D721Med (cell line): ENCODE results near the gene TMEM132E.

ENCODE experiments used
- DNase-seq: peaks from one replicate; pipeline ENCODE4 v3.0.0; 2011; ENCODE audit warnings: low spot score; ENCODE audit not compliant: insufficient read length
- FAIRE-seq: peaks from 2 replicates; lab custom pipeline; 2011; peaks lifted over from hg19 to GRCh38; lab: Jason Lieb, UNC
- CTCF ChIP-seq: IDR thresholded peaks from 2 replicates; pipeline ENCODE4 v1.5.1; 2012; ENCODE audit warnings: mild to moderate bottlenecking, control low read depth; ENCODE audit not compliant: insufficient read depth; ENCODE audit errors: missing control alignments

The TMEM132E gene

DNA sequence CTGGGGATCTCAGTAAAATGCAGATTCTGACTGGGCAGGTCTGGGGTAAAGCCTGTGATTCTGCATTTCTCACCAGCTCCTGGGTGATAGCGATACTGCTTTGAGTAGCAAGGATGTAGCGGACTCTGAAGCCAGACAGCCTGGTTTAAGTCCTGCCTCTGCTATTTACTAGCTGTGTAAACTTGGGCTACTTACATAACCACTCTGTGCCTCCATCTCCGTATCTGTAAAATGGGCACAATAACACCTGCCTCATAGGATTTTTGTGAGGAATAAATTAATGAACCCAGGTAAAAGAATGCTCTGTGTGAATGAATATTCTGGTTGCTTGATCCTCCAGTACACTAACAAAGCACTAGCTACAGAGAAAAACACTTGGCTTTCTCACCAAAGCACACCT is 54.4 kb downstream of the TMEM132E start:
- no peak for DNase-seq
- TF ChIP-seq CTCF, result no peak
- FAIRE-seq, result no peak

DNA sequence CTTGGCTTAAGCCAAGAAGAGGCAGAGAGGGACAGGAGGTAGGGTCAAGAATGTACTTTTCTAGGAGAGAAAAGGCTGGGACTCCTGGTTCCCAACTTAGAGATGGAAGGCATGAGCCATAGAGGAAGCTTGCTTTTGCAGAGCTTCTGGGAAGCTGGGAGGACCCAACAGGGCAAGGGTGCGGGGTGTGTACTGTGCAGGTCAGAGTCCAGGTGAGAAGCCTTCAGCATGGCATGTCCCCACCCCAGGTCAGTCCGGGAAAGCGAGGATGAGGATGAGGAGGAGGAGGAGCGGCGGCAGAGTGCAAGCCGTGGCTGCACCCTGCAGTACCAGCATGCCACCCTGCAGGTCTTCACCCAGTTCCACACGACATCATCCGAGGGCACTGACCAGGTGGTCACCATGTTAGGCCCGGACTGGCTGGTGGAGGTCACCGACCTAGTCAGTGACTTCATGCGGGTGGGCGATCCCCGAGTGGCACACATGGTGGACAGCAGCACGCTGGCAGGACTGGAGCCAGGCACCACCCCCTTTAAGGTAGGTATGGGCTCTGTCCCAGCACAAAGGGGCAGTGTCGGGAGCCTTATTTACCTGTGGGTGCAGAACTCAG is 55.3 kb downstream of the TMEM132E start:
- TF ChIP-seq CTCF, result no peak
- DNase-seq (no peak), FAIRE-seq (no peak)

DNA sequence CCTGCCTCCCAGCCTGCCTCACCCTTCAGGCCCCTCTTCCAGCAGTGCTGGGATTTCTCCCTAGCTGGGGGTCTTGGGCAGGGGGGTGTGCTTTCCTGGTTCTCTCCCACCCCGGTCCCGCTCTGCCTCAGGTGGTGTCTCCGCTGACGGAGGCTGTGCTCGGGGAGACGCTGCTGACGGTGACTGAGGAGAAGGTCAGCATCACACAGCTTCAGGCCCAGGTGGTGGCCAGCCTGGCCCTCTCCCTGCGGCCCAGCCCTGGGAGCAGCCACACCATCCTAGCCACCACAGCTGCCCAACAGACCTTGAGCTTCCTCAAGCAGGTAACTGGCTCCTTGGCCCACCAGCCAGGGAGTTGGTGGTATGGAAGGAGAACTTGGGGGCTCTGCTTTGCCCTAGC is 56.5 kb downstream of the TMEM132E start:
- FAIRE-seq (no peak), DNase-seq (no peak)
- no peak for TF ChIP-seq CTCF

- FAIRE-seq (no peak), DNase-seq (no peak)
- no peak for TF ChIP-seq CTCF
These were observed 57.7 kb downstream of the TMEM132E start for GRCh38 chr17:34637041-34637547.

DNA sequence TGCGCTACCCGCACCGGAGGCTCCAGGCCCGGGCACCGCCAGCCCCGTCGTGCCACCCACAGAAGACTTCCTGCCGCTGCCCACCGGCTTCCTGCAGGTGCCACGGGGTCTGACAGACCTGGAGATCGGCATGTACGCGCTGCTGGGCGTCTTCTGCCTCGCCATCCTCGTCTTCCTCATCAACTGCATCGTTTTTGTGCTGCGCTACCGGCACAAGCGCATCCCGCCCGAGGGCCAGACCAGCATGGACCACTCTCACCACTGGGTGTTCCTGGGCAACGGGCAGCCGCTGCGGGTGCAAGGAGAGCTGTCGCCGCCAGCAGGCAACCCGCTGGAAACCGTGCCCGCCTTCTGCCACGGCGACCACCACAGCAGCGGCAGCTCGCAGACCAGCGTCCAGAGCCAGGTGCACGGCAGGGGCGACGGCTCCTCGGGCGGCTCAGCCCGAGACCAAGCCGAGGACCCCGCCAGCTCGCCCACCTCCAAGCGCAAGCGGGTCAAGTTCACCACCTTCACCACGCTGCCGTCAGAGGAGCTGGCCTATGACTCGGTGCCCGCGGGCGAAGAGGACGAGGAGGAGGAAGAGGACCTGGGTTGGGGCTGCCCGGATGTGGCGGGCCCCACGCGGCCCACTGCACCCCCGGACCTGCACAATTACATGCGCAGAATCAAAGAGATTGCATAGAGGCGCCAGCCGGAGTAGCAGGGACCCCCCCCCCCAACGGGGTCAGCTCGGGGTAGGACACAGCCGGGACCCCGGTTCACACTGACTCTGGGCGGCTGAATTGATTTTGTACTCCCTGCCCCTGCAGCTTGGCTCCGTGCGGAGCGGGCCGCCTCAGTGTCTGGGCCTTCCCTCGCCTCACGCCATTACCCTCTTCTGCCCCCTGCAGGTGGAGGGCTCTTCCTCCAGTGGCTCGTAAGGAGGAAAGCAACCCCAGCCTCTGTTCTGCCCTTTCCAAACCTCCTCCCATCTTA is 58.5 kb downstream of the TMEM132E start:
- DNase-seq (no peak), FAIRE-seq (no peak)
- TF ChIP-seq CTCF, result peak; percentile 98

DNA sequence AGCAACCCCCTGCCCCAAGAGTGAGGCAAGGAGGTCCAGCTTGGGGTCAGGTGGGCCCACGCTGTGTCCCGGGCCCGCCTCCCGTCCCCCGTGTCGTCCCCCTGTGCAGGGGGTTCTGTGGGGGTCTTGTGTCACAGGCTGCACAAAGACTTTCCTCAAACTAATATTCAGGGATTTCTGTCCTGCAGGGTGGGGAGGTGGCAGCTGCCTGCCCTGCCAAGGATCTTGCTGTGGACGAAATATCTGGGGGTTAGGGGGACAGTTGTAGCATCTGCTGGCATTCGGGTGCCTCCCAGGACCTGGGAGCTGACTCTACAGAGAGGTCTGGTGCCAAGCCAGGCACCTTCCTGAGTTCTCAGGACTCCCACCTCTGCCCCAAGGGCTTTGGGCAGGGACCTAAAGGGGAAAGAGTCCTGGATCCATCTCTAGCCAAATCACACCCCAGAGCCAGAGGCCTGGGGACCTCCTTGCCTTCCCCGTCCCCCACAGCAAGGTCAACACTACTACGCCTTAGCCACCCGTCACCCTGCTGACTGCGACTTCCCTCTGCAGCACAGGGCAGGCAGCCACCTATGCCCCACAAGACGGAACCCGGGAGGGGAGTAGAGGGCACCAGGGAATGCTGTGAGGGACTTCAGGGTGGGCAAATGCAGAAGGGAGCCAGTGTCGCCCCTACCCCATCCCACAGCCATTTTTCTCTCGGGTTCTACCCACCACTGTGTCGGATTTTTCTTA is 59.3 kb downstream of the TMEM132E start:
- DNase-seq (no peak), FAIRE-seq (no peak)
- no peak for TF ChIP-seq CTCF
